KOPT-K1 (cell line): ENCODE measurements around the gene DCHS1.

Experiments used
- H3K27ac ChIP-seq: fragments of 200-600 bp; sonication (generic); 2 replicates; pipeline ENCODE4 v1.5.1; 2016; ENCODE audit warnings: antibody characterized with exemption, mild to moderate bottlenecking, low read depth, low read length; ENCODE audit not compliant: poor library complexity, severe bottlenecking
- H3K36me3 ChIP-seq: fragments of 200-600 bp; sonication (generic); 2 replicates; pipeline ENCODE4 v1.5.1; 2017; ENCODE audit warnings: antibody characterized with exemption, mild to moderate bottlenecking, low read length, moderate library complexity; ENCODE audit not compliant: insufficient read depth
- H3K9me3 ChIP-seq: fragments of 200-600 bp; sonication (generic); 2 replicates; pipeline ENCODE4 v1.5.1; 2017; ENCODE audit warnings: antibody characterized with exemption, low read length, mild to moderate bottlenecking; ENCODE audit not compliant: insufficient read depth, poor library complexity, severe bottlenecking

The DCHS1 gene

GRCh38 chr11:6588018-6588417, 67.6 kb downstream of the DCHS1 start:
- no peak overlapping the region for H3K27ac ChIP-seq
- H3K9me3 ChIP-seq: peaks cover 20% of the 10 kb centered on the region
- peaks cover 18% of the 10 kb centered on the region; the same call in 1 of the 2 replicates for H3K36me3 ChIP-seq

- Histone ChIP-seq H3K36me3 (peaks cover 12% of the 10 kb centered on the region; the same call in 1 of the 2 replicates), H3K9me3 (peaks cover 20% of the 10 kb centered on the region), H3K27ac (no peak overlapping the region)
These were observed 68.2 kb downstream of the DCHS1 start for GRCh38 chr11:6587360-6587953.

- Histone ChIP-seq H3K27ac (no peak overlapping the region), H3K36me3 (peaks cover 5% of the 10 kb centered on the region; the same call in 1 of the 2 replicates), H3K9me3 (peaks cover 20% of the 10 kb centered on the region)
These were observed 68.9 kb downstream of the DCHS1 start for GRCh38 chr11:6586434-6587359.

GRCh38 chr11:6584528-6584927, 71.1 kb downstream of the DCHS1 start:
- Histone ChIP-seq H3K9me3 (peaks cover 20% of the 10 kb centered on the region), H3K27ac (no peak overlapping the region), H3K36me3 (no peaks in the 10 kb centered on the region)

- no peak overlapping the region for H3K27ac ChIP-seq
These were observed 72.0 kb downstream of the DCHS1 start for GRCh38 chr11:6583584-6583983.

GRCh38 chr11:6579681-6580080, 75.9 kb downstream of the DCHS1 start:
- Histone ChIP-seq H3K9me3 (peaks cover 16% of the 10 kb centered on the region), H3K36me3 (no peaks in the 10 kb centered on the region), H3K27ac (no peak overlapping the region)

More at GRCh38 chr11:6583584-6583983, 72.0 kb downstream of the DCHS1 start:
- Histone ChIP-seq H3K9me3 (peaks cover 20% of the 10 kb centered on the region), H3K36me3 (no peaks in the 10 kb centered on the region)

- H3K9me3 ChIP-seq: peaks cover under 1% of the 10 kb centered on the region
- H3K36me3 ChIP-seq: no peaks in the 10 kb centered on the region
- H3K27ac ChIP-seq: no peak overlapping the region
These were observed 77.5 kb downstream of the DCHS1 start for GRCh38 chr11:6578134-6578533.

- H3K36me3 ChIP-seq: no peaks in the 10 kb centered on the region
- H3K27ac ChIP-seq: no peak overlapping the region
These were observed 78.9 kb downstream of the DCHS1 start for GRCh38 chr11:6576471-6577373.

GRCh38 chr11:6574816-6575715, 80.5 kb downstream of the DCHS1 start:
- Histone ChIP-seq H3K9me3 (no peaks in the 10 kb centered on the region), H3K27ac (no peak overlapping the region), H3K36me3 (no peaks in the 10 kb centered on the region)

More at GRCh38 chr11:6576471-6577373, 78.9 kb downstream of the DCHS1 start:
- no peaks in the 10 kb centered on the region for H3K9me3 ChIP-seq

- Histone ChIP-seq H3K36me3 (no peaks in the 10 kb centered on the region), H3K27ac (no peak overlapping the region), H3K9me3 (no peaks in the 10 kb centered on the region)
These were observed 83.4 kb downstream of the DCHS1 start for GRCh38 chr11:6572215-6572614.

- Histone ChIP-seq H3K27ac (no peak overlapping the region), H3K9me3 (no peaks in the 10 kb centered on the region), H3K36me3 (no peaks in the 10 kb centered on the region)
These were observed 84.1 kb downstream of the DCHS1 start for GRCh38 chr11:6571434-6572008.
